Astrocyte of the hippocampus (primary cell): Measurements from ENCODE around the gene FMN1.

Experiments
- DNase-seq: peaks from one replicate; pipeline ENCODE4 v3.0.0; 2011; ENCODE audit warnings: low read depth, low spot score

Gene FMN1, protein sequence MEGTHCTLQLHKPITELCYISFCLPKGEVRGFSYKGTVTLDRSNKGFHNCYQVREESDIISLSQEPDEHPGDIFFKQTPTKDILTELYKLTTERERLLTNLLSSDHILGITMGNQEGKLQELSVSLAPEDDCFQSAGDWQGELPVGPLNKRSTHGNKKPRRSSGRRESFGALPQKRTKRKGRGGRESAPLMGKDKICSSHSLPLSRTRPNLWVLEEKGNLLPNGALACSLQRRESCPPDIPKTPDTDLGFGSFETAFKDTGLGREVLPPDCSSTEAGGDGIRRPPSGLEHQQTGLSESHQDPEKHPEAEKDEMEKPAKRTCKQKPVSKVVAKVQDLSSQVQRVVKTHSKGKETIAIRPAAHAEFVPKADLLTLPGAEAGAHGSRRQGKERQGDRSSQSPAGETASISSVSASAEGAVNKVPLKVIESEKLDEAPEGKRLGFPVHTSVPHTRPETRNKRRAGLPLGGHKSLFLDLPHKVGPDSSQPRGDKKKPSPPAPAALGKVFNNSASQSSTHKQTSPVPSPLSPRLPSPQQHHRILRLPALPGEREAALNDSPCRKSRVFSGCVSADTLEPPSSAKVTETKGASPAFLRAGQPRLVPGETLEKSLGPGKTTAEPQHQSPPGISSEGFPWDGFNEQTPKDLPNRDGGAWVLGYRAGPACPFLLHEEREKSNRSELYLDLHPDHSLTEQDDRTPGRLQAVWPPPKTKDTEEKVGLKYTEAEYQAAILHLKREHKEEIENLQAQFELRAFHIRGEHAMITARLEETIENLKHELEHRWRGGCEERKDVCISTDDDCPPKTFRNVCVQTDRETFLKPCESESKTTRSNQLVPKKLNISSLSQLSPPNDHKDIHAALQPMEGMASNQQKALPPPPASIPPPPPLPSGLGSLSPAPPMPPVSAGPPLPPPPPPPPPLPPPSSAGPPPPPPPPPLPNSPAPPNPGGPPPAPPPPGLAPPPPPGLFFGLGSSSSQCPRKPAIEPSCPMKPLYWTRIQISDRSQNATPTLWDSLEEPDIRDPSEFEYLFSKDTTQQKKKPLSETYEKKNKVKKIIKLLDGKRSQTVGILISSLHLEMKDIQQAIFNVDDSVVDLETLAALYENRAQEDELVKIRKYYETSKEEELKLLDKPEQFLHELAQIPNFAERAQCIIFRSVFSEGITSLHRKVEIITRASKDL (N-terminal part only)

DNA sequence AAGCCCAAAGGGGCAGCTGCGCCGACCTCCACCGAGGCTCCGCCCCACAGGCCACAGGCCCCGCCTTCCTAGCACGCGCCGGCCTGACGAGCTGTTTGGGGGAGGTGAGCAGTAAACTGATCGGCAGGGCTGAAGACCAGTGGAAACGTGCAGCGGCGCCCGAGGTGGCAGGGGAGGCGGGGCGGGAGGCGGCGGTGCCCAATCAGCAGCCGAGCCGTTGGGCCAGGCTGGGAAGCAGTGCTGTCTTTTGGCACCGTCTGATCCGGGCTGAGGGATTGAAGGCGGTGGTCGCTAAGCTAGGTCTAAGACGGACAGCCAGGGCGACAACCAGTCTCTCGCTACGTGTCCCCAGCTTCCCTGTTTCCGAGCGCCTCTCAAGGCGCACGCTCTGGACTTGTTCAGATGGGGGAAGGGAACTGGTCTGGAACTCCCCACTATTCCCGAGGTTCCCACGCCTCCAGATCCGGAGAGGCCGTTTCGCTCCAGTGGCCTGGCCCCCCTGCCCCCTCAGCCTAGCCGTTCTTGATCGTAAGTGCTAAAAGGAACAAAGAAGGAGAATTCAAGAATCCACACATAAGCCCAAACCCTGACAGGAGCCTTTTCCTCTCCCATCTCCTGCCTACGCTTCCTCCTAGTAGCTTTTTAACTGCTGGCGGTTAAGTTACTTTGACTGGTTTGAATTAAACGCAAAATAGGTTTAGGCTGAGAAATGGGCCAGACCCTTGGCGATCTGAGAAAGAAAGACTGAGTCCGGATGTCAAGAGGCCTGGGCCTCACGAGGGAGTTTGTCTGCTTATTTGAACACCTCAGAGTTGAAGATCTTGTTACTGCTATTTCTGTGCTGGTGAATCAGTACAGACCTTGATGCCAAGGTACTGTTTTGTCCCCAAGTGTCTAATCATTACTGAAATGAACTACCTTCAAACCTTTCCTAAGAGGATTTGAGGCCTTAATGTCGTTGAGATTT, at the start of gene FMN1:
Gene FMN1, minus strand, starts transcription at position 11 of the 967 bp plus-strand sequence. CDS start 39,800 bp downstream, outside the sequence.
- peak; percentile 98 for DNase-seq

DNA sequence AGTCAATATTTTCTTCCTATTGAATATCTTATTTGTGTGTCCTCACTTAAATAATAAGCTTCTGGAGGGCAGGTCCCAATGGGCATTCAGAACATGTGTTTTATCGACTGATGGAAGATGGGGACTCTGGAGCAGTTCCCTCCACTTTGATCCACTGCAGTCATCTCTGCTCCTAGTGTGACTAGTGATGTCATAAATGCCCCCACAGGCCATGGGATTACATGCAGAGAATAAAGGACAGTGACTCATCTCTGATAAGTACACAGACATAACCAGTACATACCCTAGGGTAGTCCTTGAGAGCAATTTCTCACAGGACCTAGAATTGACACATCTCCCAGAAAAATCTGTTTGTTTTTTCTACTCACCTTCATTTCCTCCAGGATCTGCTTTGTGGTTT, 49.4 kb upstream of the FMN1 start:
- DNase-seq: peak; percentile 48

DNA sequence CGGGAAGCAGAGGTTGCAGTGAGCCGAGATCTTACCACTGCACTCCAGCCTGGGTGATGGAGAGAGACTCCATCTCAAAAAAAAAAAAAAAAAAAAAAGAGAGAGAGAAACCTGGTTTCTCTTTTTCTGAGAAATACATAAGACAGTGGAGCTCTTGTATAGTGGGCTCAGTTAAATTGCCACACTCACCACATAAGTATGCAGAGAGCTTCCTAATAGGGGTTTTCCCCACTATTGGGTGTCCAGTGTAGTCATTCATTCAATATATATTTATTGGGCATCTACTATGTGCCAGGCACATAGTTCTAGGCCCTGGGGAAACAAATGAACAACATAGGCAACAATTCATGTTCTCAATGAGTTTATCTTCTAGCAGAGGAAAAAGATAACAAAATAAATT, 48.9 kb upstream of the FMN1 start:
- peak; percentile 20 for DNase-seq

DNA sequence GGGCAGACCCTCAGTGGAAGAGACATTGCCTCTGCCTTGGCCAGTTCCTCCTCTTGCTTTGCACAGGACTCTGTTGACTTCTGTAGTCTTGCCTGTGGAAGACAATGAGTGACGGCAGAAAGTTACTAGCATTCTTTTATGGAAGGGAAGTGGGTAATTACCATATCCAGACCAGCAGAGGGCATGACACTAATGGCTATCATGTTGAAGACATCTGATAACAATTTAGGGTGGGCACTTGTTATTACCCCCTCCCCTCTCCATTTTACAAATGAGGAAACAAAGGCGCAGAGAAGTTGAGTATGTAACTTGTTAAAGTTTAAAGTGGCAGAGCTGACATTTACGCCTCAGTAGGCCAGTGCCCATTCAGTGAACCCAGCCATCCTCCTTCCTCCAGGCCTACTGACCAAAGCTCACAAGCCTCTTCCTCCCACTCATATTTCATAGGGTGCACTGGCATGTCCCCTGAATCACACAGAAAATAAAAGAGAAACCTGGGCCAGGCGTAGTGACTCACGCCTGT, 48.2 kb upstream of the FMN1 start:
- peak; percentile 34 for DNase-seq

- DNase-seq: peak; percentile 82
Measured at GRCh38 chr15:33242165-33242564, 47.7 kb upstream of the FMN1 start.

- DNase-seq: no peak
Measured at GRCh38 chr15:33236841-33237509, 42.5 kb upstream of the FMN1 start.

- DNase-seq: peak; percentile 76
Measured at GRCh38 chr15:33234020-33234461, 39.5 kb upstream of the FMN1 start.

DNA sequence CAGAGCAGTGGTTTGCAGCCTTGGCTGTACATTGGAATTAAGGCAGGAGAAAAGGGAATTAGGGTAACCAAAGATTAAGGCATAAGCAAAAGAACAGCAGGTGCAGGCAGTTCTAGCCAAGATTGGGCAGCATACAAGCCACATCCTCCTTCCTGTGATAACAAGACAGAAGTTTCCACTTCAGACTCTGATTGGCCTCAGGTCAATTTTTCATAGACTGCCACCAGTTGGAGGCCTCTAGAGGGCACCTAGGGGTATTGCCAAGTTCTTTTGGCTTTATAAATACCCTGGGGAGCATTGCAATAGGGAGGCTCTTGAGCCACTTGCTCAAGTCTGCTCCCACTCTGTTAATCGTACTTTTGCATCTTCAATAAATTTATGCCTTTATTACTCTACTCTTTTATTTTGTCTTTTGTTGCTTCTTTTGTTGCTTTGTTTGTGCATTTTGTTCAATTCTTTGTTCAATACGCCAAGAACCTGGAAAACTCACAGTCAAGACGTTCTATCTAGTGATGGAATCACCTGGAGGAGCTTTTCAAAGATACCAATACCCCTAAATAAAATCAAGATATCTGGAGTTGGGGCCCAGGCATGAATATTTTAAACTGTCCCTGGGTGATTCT, 32.2 kb upstream of the FMN1 start:
- peak; percentile 63 for DNase-seq

DNA sequence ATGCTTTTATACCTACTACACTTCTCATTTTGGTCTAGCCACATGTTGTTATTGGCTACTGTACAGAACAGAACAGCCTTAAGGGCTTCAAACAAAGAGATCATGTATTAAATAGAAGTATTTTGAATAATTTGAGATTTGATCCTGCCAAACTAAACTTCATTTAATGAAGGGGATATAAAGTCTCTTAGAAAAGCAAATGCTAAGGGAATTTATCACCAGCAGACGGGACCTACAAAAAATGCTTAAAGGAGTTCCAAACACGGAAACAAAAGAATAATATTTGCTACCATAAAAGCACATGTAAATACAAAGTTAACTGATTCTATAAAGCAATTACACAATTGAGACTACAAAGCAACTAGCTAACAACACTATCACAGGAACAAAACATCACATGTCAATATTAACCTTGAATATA, 23.6 kb upstream of the FMN1 start:
- DNase-seq: peak; percentile 90

DNA sequence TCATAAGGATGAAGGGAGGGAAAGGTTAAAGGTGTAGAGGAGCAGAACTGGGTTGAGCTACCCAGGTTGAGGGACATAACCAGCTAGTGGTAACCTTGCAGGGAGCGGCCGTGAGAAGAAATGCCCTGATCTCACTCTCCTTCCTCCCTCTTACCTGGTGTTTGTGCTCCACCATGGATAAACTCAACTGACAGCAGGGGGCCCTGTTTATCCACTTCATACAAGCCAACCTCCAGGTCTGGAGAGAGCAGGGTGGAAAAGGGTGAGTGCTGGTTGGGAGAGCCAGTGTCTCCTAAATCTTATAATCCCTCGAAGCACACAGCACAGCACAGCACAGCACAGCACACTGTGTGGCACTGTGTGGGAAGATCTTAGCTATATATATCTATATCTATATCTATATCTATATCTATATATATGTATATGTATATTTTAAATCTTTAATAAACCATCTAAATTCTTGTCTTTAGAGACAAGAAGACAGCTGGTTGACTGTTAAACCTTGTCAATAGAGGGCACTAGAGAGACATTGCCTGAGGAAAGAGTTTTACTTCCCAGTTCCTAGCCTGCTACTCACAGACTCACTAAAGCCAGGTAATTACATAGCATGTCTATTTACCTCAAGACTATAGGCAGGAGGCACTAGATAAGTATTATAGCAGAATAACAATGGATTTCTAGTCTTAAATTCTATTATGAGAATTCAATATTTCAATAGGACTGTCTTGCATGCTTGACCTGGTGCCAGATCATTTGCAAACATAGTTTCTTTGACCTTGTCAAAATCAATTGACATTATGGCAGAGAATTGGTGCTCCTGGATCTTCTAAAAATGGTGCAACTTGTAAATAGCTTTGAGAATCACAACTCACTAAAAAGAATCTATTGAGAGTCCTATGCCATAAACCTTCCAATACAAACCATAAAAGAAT, 21.7 kb upstream of the FMN1 start:
- DNase-seq: peak; percentile 32

GRCh38 chr15:33211176-33211808, 16.8 kb upstream of the FMN1 start:
- DNase-seq: no peak

DNA sequence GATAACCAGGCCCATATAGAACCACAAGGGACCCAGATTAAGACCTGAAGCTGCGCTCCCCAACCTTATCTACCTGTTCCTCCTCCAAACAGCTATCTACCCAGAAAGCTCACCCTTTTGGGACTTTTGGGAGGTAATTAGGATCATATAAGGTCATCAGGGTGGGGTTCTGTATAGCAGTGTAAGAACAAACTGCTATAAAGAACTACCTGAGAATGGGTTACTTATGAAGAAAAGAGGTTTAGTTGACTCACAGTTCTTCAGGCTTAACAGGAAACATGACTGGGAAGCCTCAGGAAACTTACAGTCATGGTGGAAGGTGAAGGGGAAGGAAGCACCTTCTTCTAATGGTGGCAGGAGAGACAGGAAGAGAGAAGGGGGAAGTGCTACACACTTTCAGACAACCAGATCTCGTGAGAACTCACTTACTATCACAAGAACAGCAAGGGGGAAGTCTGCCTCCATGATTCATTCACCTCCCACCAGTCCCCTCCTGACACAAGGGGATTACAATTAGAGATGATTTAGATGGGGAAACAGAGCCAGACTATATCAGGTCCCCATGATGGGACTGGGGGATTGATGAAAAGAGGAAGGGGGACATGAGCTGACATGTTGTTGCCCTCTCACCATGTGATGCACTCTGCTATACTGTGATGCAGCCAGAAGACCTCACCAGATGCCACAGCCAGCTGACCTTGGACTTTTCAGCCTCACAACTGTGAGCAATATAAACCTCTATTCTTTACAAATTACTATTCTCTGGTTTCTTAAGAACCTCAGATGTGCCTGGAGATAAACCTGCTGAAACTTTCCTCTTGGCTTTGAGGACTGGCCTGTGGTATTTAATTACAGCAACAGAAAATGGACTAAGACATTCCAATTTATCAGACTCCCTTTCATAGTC, 15.3 kb upstream of the FMN1 start:
- DNase-seq: no peak

- no peak for DNase-seq
Measured at GRCh38 chr15:33207646-33208045, 13.1 kb upstream of the FMN1 start.

DNA sequence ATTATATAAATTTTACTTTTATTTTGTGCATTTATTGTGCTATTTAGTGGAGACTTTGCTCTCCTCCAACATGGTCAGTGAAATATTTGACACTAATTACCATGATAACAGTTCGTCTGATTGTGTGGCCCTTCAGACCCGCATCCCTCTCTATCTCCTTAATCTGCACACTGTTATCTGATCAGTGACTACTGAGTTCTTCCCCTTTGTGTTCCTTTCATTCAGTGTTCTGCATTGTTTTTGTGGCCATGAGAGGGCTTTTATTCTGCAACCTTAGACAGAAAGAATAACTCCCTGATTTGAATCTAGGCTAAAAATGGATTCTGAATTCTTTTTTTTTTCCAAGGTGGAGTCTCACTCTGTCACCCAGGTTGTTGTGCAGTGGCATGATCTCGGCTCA, 11.9 kb upstream of the FMN1 start:
- no peak for DNase-seq

DNA sequence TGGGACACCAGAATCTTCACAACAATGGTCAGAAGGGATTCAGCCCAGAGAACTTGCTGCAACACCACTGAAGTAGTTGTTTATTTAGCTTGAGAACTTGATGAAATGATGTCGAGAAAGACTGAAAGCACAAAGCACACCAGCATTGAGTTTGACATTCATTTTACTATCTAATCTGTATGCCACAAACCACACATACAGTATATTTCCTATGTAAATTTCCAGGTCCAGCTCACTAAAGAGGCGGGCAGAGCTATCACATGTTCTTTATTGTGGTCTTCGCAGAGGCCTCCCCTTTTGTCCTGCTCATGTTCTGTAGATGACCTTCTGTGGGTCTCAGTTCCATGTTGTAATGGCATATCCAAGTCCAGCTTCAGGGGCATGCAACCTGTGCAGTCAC, 10.4 kb upstream of the FMN1 start:
- DNase-seq: no peak

DNA sequence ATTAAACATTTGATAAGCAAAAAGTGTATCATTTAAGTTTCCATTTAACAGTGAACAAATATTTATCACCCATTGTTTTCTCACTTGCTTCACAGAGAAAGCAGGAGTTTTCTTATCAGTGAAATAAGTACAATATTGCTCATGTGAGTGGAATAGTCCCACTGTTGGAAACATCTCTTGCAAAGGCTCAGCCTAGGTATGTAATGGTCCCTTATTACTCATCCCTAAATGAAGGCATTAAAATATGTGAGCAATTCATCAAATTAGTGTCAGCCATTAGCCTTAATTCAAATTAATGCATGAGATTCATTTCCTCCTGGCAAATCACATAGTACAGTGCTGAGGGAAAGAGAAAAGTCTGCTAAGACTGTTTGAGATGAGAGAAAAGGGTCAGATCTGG, 9.6 kb upstream of the FMN1 start:
- DNase-seq: no peak
